Measurements from ENCODE around the gene PSMD1. TPM values are rescaled to one million over a fixed set of nuclear protein-coding genes. Genes with fewer than 3 reads are reported as not detected.
"Not testable (repeated sequence)": the region's sequence is repeated elsewhere in the genome, so short reads cannot be mapped to it uniquely, and the experiment has no call there.

Gene PSMD1
- total and polyA plus RNA-seq, 11 donors, result 33.2 to 124 (median 86.1) TPM

- Histone ChIP-seq H3K4me1 (peaks cover 0 to 3% (median 0%) of the 10 kb centered on the region in 12 donors), H3K27ac (no peak overlapping the region), H3K27me3 (no peaks in the 10 kb centered on the region), H3K9me3 (no peaks in the 10 kb centered on the region), H3K4me3 (no peak overlapping the region), H3K36me3 (peaks cover 0 to 100% (median 95%) of the 10 kb centered on the region in 9 donors)
- ATAC-seq (no peak), DNase-seq (no peak)
- intact Hi-C loops (cut with DNase I), result no loop called here
- WGBS, 4 donors, result 95 to 100% (median 97%) methylated on average over 1 of the region's 1 CpG
- no peak for TF ChIP-seq POLR2A (IDR thresholded peaks at IDR 0.05)
- TF ChIP-seq CTCF (IDR thresholded peaks at IDR 0.05), result no peak
These were observed 9.3 kb downstream of the PSMD1 start for GRCh38 chr2:231065966-231066365.

GRCh38 chr2:231067531-231067930 is 10.9 kb downstream of the PSMD1 start:
- 90 to 93% (median 92%) methylated on average over 8 of the region's 8 CpGs for WGBS, 4 donors
- H3K4me3 ChIP-seq; H3K27me3 ChIP-seq; H3K9me3 ChIP-seq; H3K27ac ChIP-seq; DNase-seq; H3K4me1 ChIP-seq; intact Hi-C loops (cut with DNase I); ATAC-seq: not testable (repeated sequence)
- H3K36me3 ChIP-seq, result peaks cover 0 to 100% (median 96%) of the 10 kb centered on the region in 9 donors

GRCh38 chr2:231068525-231069222 is 12.0 kb downstream of the PSMD1 start:
- no peak overlapping the region for H3K27ac ChIP-seq
- DNase-seq (no peak), ATAC-seq (no peak)
- H3K36me3 ChIP-seq, result peaks cover 0 to 100% (median 96%) of the 10 kb centered on the region in 9 donors
- H3K27me3 ChIP-seq, result no peaks in the 10 kb centered on the region
- 95 to 97% (median 95%) methylated on average over 5 of the region's 5 CpGs for WGBS, 4 donors
- TF ChIP-seq POLR2A (IDR thresholded peaks at IDR 0.05) (no peak), CTCF (IDR thresholded peaks at IDR 0.05) (no peak)
- no peak overlapping the region for H3K4me3 ChIP-seq
- intact Hi-C loops (cut with DNase I), result no loop called here
- no peaks in the 10 kb centered on the region for H3K9me3 ChIP-seq
- H3K4me1 ChIP-seq, result peaks cover 0 to 2% (median 0%) of the 10 kb centered on the region in 12 donors

GRCh38 chr2:231069379-231070054 is 12.8 kb downstream of the PSMD1 start:
- Histone ChIP-seq H3K4me3 (no peak overlapping the region), H3K27ac (no peak overlapping the region), H3K4me1 (no peaks in the 10 kb centered on the region), H3K9me3 (no peaks in the 10 kb centered on the region), H3K27me3 (no peaks in the 10 kb centered on the region), H3K36me3 (peaks cover 0 to 100% (median 96%) of the 10 kb centered on the region in 9 donors)
- no peak for DNase-seq
- intact Hi-C loops (cut with DNase I), result no loop called here
- TF ChIP-seq POLR2A (IDR thresholded peaks at IDR 0.05), result no peak
- no peak for TF ChIP-seq CTCF (IDR thresholded peaks at IDR 0.05)
- ATAC-seq, result no peak
- 88 to 93% (median 91%) methylated on average over 1 of the region's 1 CpG for WGBS, 4 donors
